K562 (cell line): Measurements from ENCODE around the gene DENND1A. TPM values are rescaled to one million over a fixed set of nuclear protein-coding genes. Genes with fewer than 3 reads are reported as not detected.
A peak's percentile ranks its signal among the peaks of the same experiment; 100 is the strongest.

Experiments
- ATAC-seq: fragments of 200-7000 bp; cut with Tn5 transposase; 3 replicates; pipeline ENCODE4 v1.9.1; 2020; ENCODE audit warnings: moderate library complexity
- BruUV-seq: library from RNA; stranded (reverse); fragments of 400-500 nt; replicated peaks from 2 replicates; lab custom pipeline; 2021; lab: Mats Ljungman, UMichigan
- CTCF ChIA-PET: fragments of 300-600 bp; formaldehyde crosslinking; extraction: SDS; loops from one replicate; lab custom pipeline; 2021; ENCODE audit warnings: low intra/inter-chr PET ratio; lab: Yijun Ruan, JAX
- POLR2A ChIA-PET: fragments of 300-600, 350-650 bp; sonication (Branson Sonifier 250); formaldehyde crosslinking; extraction: SDS; loops from one replicate; lab custom pipeline; 2021; ENCODE audit warnings: antibody characterized with exemption, inconsistent platforms; lab: Yijun Ruan, JAX
- DNase-seq, 4 experiments: peaks; one replicate each; pipeline versions ENCODE4 v3.0.0 to v3.0.0-alpha.2; 2011 to 2018; ENCODE audit warnings: low spot score in 3 of 4, mixed read lengths in 3 of 4; ENCODE audit errors: extremely low read depth in 1 of 4
- FAIRE-seq: peaks from 2 replicates; lab custom pipeline; 2011; peaks lifted over from hg19 to GRCh38; lab: Jason Lieb, UNC
- H2AFZ ChIP-seq: 2 replicates; pipeline ENCODE4 v1.6.0; 2011; ENCODE audit warnings: low read depth, low read length, control low read depth, inconsistent platforms
- H3K27ac ChIP-seq: fragments of 200-600 bp; 3 replicates; pipeline ENCODE4 v1.8.0; 2011; ENCODE audit warnings: low read depth, mild to moderate bottlenecking, control low read depth, inconsistent platforms, low read length, moderate library complexity, mixed read lengths; ENCODE audit errors: extremely low read depth
- H3K27me3 ChIP-seq, 2 experiments: fragments of 300-600 bp in 1 of 2; 2 replicates in 1 of 2; 3 replicates in 1 of 2; pipeline versions ENCODE4 v1.6.0 to v1.8.0; 2011; ENCODE audit warnings: inconsistent platforms in 2 of 2, low read length in 2 of 2, mild to moderate bottlenecking in 1 of 2, mixed read lengths in 1 of 2, moderate library complexity in 1 of 2; ENCODE audit not compliant: control insufficient read depth in 2 of 2, insufficient read depth in 2 of 2
- H3K36me3 ChIP-seq: fragments of 300-600 bp; 3 replicates; pipeline ENCODE4 v1.8.0; 2011; ENCODE audit warnings: mild to moderate bottlenecking, low read length, inconsistent platforms; ENCODE audit not compliant: control insufficient read depth, insufficient read depth
- H3K4me1 ChIP-seq, 2 experiments: fragments of 200-600 bp in 1 of 2; replicated peaks in 1 of 2; 2 replicates in 1 of 2; 3 replicates in 1 of 2; pipeline versions ENCODE4 v1.5.1 to v1.8.0; 2011; ENCODE audit warnings: inconsistent platforms in 2 of 2, low read length in 2 of 2, mild to moderate bottlenecking in 1 of 2, mixed read lengths in 1 of 2, moderate library complexity in 1 of 2; ENCODE audit not compliant: control insufficient read depth in 2 of 2, insufficient read depth in 2 of 2
- H3K4me2 ChIP-seq: 2 replicates; pipeline ENCODE4 v1.6.1; 2011; ENCODE audit warnings: low read length, control low read depth, inconsistent platforms, mixed read lengths; ENCODE audit not compliant: insufficient read depth
- H3K4me3 ChIP-seq: fragments of 200-600 bp; sonication (generic), shearing (Covaris generic); 2 replicates; pipeline ENCODE4 v1.5.1; 2016; ENCODE audit warnings: control low read depth, inconsistent platforms
- H3K79me2 ChIP-seq: fragments of 200-600 bp; 3 replicates; pipeline ENCODE4 v1.8.0; 2011; ENCODE audit warnings: low read length, inconsistent platforms; ENCODE audit not compliant: control insufficient read depth, insufficient read depth
- H3K9ac ChIP-seq, 2 experiments: 2 replicates each; pipeline versions ENCODE4 v1.6.0 to v1.6.1; 2011; ENCODE audit warnings: low read depth in 2 of 2, low read length in 2 of 2, control low read depth in 1 of 2, inconsistent platforms in 1 of 2, mild to moderate bottlenecking in 1 of 2, mixed read lengths in 1 of 2; ENCODE audit not compliant: insufficient read depth in 1 of 2
- H3K9me1 ChIP-seq: one replicate; pipeline ENCODE4 v1.6.0; 2011; ENCODE audit warnings: inconsistent platforms, mild to moderate bottlenecking, low read length, moderate library complexity; ENCODE audit not compliant: control insufficient read depth, insufficient read depth
- H3K9me3 ChIP-seq: replicated peaks from 2 replicates; pipeline ENCODE4 v1.5.1; 2011; ENCODE audit warnings: low read depth, low read length, inconsistent platforms; ENCODE audit not compliant: control insufficient read depth, insufficient read depth
- H4K20me1 ChIP-seq: replicated peaks from 2 replicates; pipeline ENCODE4 v1.6.1; 2011; ENCODE audit warnings: low read length, inconsistent platforms, mixed read lengths; ENCODE audit not compliant: control insufficient read depth, insufficient read depth
- PCBP1 ChIP-seq: fragments of 200-400 bp; formaldehyde crosslinking; IDR thresholded peaks from 2 replicates; pipeline ENCODE4 v1.6.1; 2018; ENCODE audit warnings: mild to moderate bottlenecking, low read depth, low read length; ENCODE audit not compliant: poor library complexity, severe bottlenecking
- SMAD4 ChIP-seq: fragments of 250-450 bp; sonication (Bioruptor Pico); conservative IDR thresholded peaks from 2 replicates; pipeline ENCODE4 v1.8.0; 2021; ENCODE audit warnings: inconsistent platforms, mild to moderate bottlenecking, moderate library complexity
- WGBS: fragments of 100-300 bp; shearing (Covaris generic); methylation state at CpG from one replicate; pipeline ENCODE4 v1.1.6; 2016; ENCODE audit warnings: low coverage, mixed read lengths; ENCODE audit not compliant: insufficient coverage; ENCODE audit errors: missing lambda C conversion rate; 5-methylcytosine and 5-hydroxymethylcytosine counted together
- in situ Hi-C: fragments of 300-500 bp; cut with MboI; formaldehyde crosslinking; loops from 4 replicates; pipeline ENCODE4 v1.15.0; 2018; ENCODE audit warnings: inconsistent platforms, mixed read lengths
- intact Hi-C: fragments of 100-400 bp; cut with micrococcal nuclease; formaldehyde crosslinking; loops from 2 replicates; pipeline ENCODE4 v1.14.2; 2022
- polyA plus RNA-seq, 8 experiments: library from polyadenylated mRNA; depleted of rRNA in 4 of 8; stranded (reverse) in 5 of 8; unstranded in 3 of 8; fragments of >200 nt; fragmentation: Nextera tagmentation in 2 of 8; fragmentation: Illumina TruSeq in 1 of 8; extraction: Ambion mirVana in 2 of 8; extraction: Trizol in 1 of 8; gene quantifications; 2 replicates each; pipeline versions ENCODE4 v1.2.1 to v1.2.3, GENCODE V29; 2011 to 2014; ENCODE audit warnings: inconsistent platforms in 1 of 8, missing spikeins in 1 of 8
- total RNA-seq, 7 experiments: library from RNA; depleted of rRNA in 6 of 7; stranded (reverse); fragments of >200 nt in 6 of 7; fragmentation: Illumina TruSeq in 2 of 7; extraction: Trizol in 2 of 7; gene quantifications; 2 replicates each; pipeline versions ENCODE4 v1.2.1 to v1.2.3, GENCODE V29; 2011 to 2021; ENCODE audit warnings: low replicate concordance in 1 of 7

The DENND1A gene
- total and polyA plus RNA-seq, 9 of the 15 experiments (the other 6 are each of a cell fraction or from before 2014, with no cell fraction given) = 7.6 to 29.5 (median 15.7) TPM

DNA sequence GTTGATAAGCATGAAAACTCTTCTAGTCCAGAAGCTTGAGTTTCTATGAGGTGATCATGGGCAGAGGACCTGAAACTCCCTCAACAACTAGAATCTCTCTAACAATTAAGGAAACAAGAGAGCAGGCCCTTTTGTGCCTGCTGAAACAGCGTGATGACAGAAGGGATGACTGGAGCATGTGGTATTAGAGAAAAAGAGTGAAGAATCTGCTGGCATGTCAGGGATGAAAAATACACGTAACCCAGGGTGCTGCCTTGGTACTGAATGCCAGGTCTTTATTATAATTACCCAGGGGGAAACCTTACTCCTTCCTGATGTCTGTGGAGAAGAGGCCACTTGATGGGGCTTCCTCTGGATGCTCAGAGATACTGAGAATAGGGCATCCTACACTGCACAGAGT, 406.1 kb downstream of the DENND1A start:
- CTCF ChIA-PET = no interaction called here
- no peak for TF ChIP-seq SMAD4 (CRISPR knock-in tag)
- TF ChIP-seq, all 486 proteins: peak for 0
- POLR2A ChIA-PET = no interaction called here
- intact Hi-C loops = no loop called here
- no peaks in the 10 kb centered on the region for H3K36me3 ChIP-seq
- DNase-seq (no peak), FAIRE-seq (no peak), ATAC-seq (no peak)
- BruUV-seq = no TSS peak
- H3K9me1 ChIP-seq = no peaks in the 10 kb centered on the region
- no peak overlapping the region for H3K4me3 ChIP-seq
- H3K9me3 ChIP-seq = no peaks in the 10 kb centered on the region
- in situ Hi-C loops = no loop called here
- no peak overlapping the region for H2AFZ ChIP-seq
- no peaks in the 10 kb centered on the region for H3K27me3 ChIP-seq
- 87% methylated on average over 2 of the region's 2 CpGs for WGBS
- no peak overlapping the region for H3K27ac ChIP-seq
- no peak overlapping the region for H3K4me2 ChIP-seq
- H3K9ac ChIP-seq = no peak overlapping the region
- no peaks in the 10 kb centered on the region for H3K79me2 ChIP-seq
- 0 out of 2 replicates have a peak, but pooled peaks cover 4% of the 10 kb centered on the region for H4K20me1 ChIP-seq
- H3K4me1 ChIP-seq = peaks cover 5 to 9% of the 10 kb centered on the region in 2 experiments; a peak in 3 of 5 replicates

DNA sequence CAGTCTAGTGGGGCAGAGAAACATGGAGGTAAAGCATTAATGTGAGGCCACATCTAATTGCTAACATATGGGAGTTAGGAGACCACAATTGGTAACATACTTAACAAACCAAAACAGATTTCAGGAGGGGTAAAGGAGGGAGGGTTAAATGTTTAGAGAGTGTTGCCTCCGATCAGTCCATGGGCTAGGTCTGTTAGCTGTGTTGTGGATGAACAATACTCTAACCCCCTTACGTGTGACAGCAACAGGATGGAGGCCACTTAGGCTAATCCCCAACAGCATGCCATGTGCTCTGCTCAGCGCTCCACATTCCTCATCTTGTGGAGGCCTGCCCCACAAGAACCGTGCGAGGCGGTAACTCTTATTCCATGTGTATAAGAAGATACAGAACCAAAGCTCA, 406.9 kb downstream of the DENND1A start:
- intact Hi-C loops = no loop called here
- WGBS = 64% methylated on average over 6 of the region's 6 CpGs
- no peak for TF ChIP-seq PCBP1

More for the DNA sequence above, 406.9 kb downstream of the DENND1A start:
- Histone ChIP-seq H3K9me1 (no peaks in the 10 kb centered on the region), H3K9me3 (no peaks in the 10 kb centered on the region), H3K27me3 (no peaks in the 10 kb centered on the region), H3K9ac (no peak overlapping the region), H3K4me2 (no peak overlapping the region), H3K79me2 (no peaks in the 10 kb centered on the region), H2AFZ (no peak overlapping the region), H4K20me1 (0 out of 2 replicates have a peak, but pooled peaks cover 4% of the 10 kb centered on the region), H3K4me1 (peaks cover 5 to 9% of the 10 kb centered on the region in 2 experiments; a peak in 3 of 5 replicates), H3K36me3 (no peaks in the 10 kb centered on the region), H3K4me3 (no peak overlapping the region), H3K27ac (no peak overlapping the region)
- FAIRE-seq (peak; percentile 26), DNase-seq (no peak), ATAC-seq (no peak)
- in situ Hi-C loops = no loop called here
- ChIA-PET POLR2A (no interaction called here), CTCF (no interaction called here)
- no TSS peak for BruUV-seq
